ENCODE measurements around the gene RNF2. TPM values are rescaled to one million over a fixed set of nuclear protein-coding genes. Genes with fewer than 3 reads are reported as not detected.

Gene RNF2
- total RNA-seq, 2 donors from 2014 or later = 16.9 to 33.1 TPM

- 96% methylated on average over 3 of the region's 3 CpGs for WGBS
- intact Hi-C loops (cut with DNase I) = loop anchor here (5.0 kb wide), 1 partner anchor 108 kb away; the partner anchor contains the start of genes SWT1 and TRMT1L
- no peak for DNase-seq (ENCODE audit: low spot score)
- Histone ChIP-seq H3K27ac (no peak overlapping the region), H3K4me3 (no peak overlapping the region), H3K36me3 (no peaks in the 10 kb centered on the region), H3K9me3 (no peaks in the 10 kb centered on the region), H3K27me3 (replicated peaks; ENCODE audit: insufficient read depth) (no peaks in the 10 kb centered on the region), H3K4me1 (replicated peaks) (no peaks in the 10 kb centered on the region)
- no peak for TF ChIP-seq POLR2AphosphoS5 (IDR thresholded peaks at IDR 0.05)
- no peak for TF ChIP-seq CTCF (IDR thresholded peaks at IDR 0.05)
- TF ChIP-seq POLR2A (IDR thresholded peaks at IDR 0.05) = no peak
Observed at GRCh38 chr1:185049670-185050069, 4.3 kb downstream of the RNF2 start.

- no peak for DNase-seq (ENCODE audit: low spot score)
- Histone ChIP-seq H3K4me1 (replicated peaks) (no peaks in the 10 kb centered on the region), H3K36me3 (no peaks in the 10 kb centered on the region), H3K4me3 (no peak overlapping the region), H3K27me3 (replicated peaks; ENCODE audit: insufficient read depth) (no peaks in the 10 kb centered on the region), H3K27ac (no peak overlapping the region), H3K9me3 (no peaks in the 10 kb centered on the region)
- no peak for TF ChIP-seq CTCF (IDR thresholded peaks at IDR 0.05)
- TF ChIP-seq POLR2AphosphoS5 (IDR thresholded peaks at IDR 0.05) = no peak
- TF ChIP-seq POLR2A (IDR thresholded peaks at IDR 0.05) = no peak
- WGBS = 69% methylated on average over 5 of the region's 5 CpGs
- intact Hi-C loops (cut with DNase I) = no loop called here
Observed at GRCh38 chr1:185050823-185051451, 5.6 kb downstream of the RNF2 start.

- no peak overlapping the region for H3K27ac ChIP-seq
- DNase-seq (ENCODE audit: low spot score) = no peak
- intact Hi-C loops (cut with DNase I) = no loop called here
- TF ChIP-seq CTCF (IDR thresholded peaks at IDR 0.05) (no peak), POLR2A (IDR thresholded peaks at IDR 0.05) (no peak), POLR2AphosphoS5 (IDR thresholded peaks at IDR 0.05) (no peak)
- H3K36me3 ChIP-seq = no peaks in the 10 kb centered on the region
- no peak overlapping the region for H3K4me3 ChIP-seq
- H3K4me1 ChIP-seq (replicated peaks) = no peaks in the 10 kb centered on the region
- no peaks in the 10 kb centered on the region for H3K27me3 ChIP-seq (replicated peaks; ENCODE audit: insufficient read depth)
- 98% methylated on average over 3 of the region's 3 CpGs for WGBS
- H3K9me3 ChIP-seq = no peaks in the 10 kb centered on the region
Observed at GRCh38 chr1:185053204-185053603, 7.8 kb downstream of the RNF2 start.

GRCh38 chr1:185054365-185055060, 9.2 kb downstream of the RNF2 start:
- Histone ChIP-seq H3K27me3 (replicated peaks; ENCODE audit: insufficient read depth) (no peaks in the 10 kb centered on the region), H3K36me3 (no peaks in the 10 kb centered on the region), H3K27ac (no peak overlapping the region), H3K9me3 (no peaks in the 10 kb centered on the region), H3K4me3 (no peak overlapping the region), H3K4me1 (replicated peaks) (peaks cover under 1% of the 10 kb centered on the region)
- DNase-seq (ENCODE audit: low spot score) = no peak
- intact Hi-C loops (cut with DNase I) = no loop called here
- 96% methylated on average over 31 of the region's 31 CpGs for WGBS
- TF ChIP-seq POLR2AphosphoS5 (IDR thresholded peaks at IDR 0.05) (no peak), POLR2A (IDR thresholded peaks at IDR 0.05) (no peak), CTCF (IDR thresholded peaks at IDR 0.05) (no peak)

GRCh38 chr1:185058110-185058509, 12.8 kb downstream of the RNF2 start:
- 90% methylated on average over 2 of the region's 2 CpGs for WGBS
- no peak overlapping the region for H3K4me3 ChIP-seq
- no peaks in the 10 kb centered on the region for H3K36me3 ChIP-seq
- H3K27ac ChIP-seq = no peak overlapping the region
- no peaks in the 10 kb centered on the region for H3K9me3 ChIP-seq
- no peaks in the 10 kb centered on the region for H3K27me3 ChIP-seq (replicated peaks; ENCODE audit: insufficient read depth)
- no peak for DNase-seq (ENCODE audit: low spot score)
- TF ChIP-seq POLR2A (IDR thresholded peaks at IDR 0.05) (no peak), POLR2AphosphoS5 (IDR thresholded peaks at IDR 0.05) (no peak), CTCF (IDR thresholded peaks at IDR 0.05) (no peak)
- intact Hi-C loops (cut with DNase I) = no loop called here
- peaks cover 10% of the 10 kb centered on the region for H3K4me1 ChIP-seq (replicated peaks)

Measured in prostate gland (tissue), 2 donors.